NCI-H2029 treated with DMSO at 0.1 percent for 48 hours (cell line): ENCODE data around the gene ACE.

Experiments used
- DNase-seq: peaks from one replicate; lab custom pipeline; 2025; lab: John Stamatoyannopoulos, UW

Gene ACE

GRCh38 chr17:63516910-63517824, 40.3 kb downstream of the ACE start:
- no peak for DNase-seq

- no peak for DNase-seq
Observed at GRCh38 chr17:63517825-63518534, 41.1 kb downstream of the ACE start.

GRCh38 chr17:63519116-63519881, 42.4 kb downstream of the ACE start:
- no peak for DNase-seq

- peak; percentile 90 for DNase-seq
Observed at GRCh38 chr17:63519972-63520882, 43.4 kb downstream of the ACE start.

- DNase-seq: no peak
Observed at GRCh38 chr17:63523253-63523855, 46.5 kb downstream of the ACE start, which contains the start of gene KCNH6. TSS of gene KCNH6 (plus strand) at chr17:63523358. CDS start at chr17:63523414, 56 bp downstream.

GRCh38 chr17:63524051-63524450, 47.2 kb downstream of the ACE start:
- DNase-seq: no peak

- no peak for DNase-seq
Observed at GRCh38 chr17:63525190-63525946, 48.5 kb downstream of the ACE start.

- no peak for DNase-seq
Observed at GRCh38 chr17:63526861-63527260, 50.0 kb downstream of the ACE start.

GRCh38 chr17:63528183-63528582, 51.3 kb downstream of the ACE start:
- no peak for DNase-seq

GRCh38 chr17:63529711-63530556, 53.1 kb downstream of the ACE start:
- DNase-seq: no peak

GRCh38 chr17:63530557-63531021, 53.7 kb downstream of the ACE start:
- no peak for DNase-seq

- no peak for DNase-seq
Observed at GRCh38 chr17:63531022-63531965, 54.4 kb downstream of the ACE start.

GRCh38 chr17:63533433-63534077, 56.7 kb downstream of the ACE start:
- no peak for DNase-seq

- no peak for DNase-seq
Observed at GRCh38 chr17:63534078-63534570, 57.3 kb downstream of the ACE start.

GRCh38 chr17:63534816-63535455, 58.1 kb downstream of the ACE start:
- no peak for DNase-seq

GRCh38 chr17:63535640-63536039, 58.8 kb downstream of the ACE start:
- no peak for DNase-seq

GRCh38 chr17:63537001-63537400, 60.1 kb downstream of the ACE start:
- DNase-seq: no peak
